ENCODE measurements around the gene WIPI1.

WIPI1 gene

GRCh38 chr17:68384471-68384870, 72.8 kb downstream of the WIPI1 start:
- no peak for DNase-seq (ENCODE audit: extremely low read depth, low read depth)
- no peak overlapping the region for H3K4me3 ChIP-seq (replicated peaks; ENCODE audit: low read depth, low read length)

GRCh38 chr17:68383443-68384321, 73.6 kb downstream of the WIPI1 start:
- peak; percentile 82 for DNase-seq (ENCODE audit: extremely low read depth, low read depth)
- no peak overlapping the region for H3K4me3 ChIP-seq (replicated peaks; ENCODE audit: low read depth, low read length)
- TF ChIP-seq CTCF (IDR thresholded peaks at IDR 0.05; ENCODE audit: low read depth, low read length, missing control alignments) = no peak

More at GRCh38 chr17:68384471-68384870, 72.8 kb downstream of the WIPI1 start:
- TF ChIP-seq CTCF (IDR thresholded peaks at IDR 0.05; ENCODE audit: low read depth, low read length, missing control alignments) = no peak

- no peak for DNase-seq (ENCODE audit: extremely low read depth, low read depth)
- no peak overlapping the region for H3K4me3 ChIP-seq (replicated peaks; ENCODE audit: low read depth, low read length)
- no peak for TF ChIP-seq CTCF (IDR thresholded peaks at IDR 0.05; ENCODE audit: low read depth, low read length, missing control alignments)
Measured at GRCh38 chr17:68383120-68383442, 74.2 kb downstream of the WIPI1 start.

- TF ChIP-seq CTCF (IDR thresholded peaks at IDR 0.05; ENCODE audit: low read depth, low read length, missing control alignments) = no peak
- no peak overlapping the region for H3K4me3 ChIP-seq (replicated peaks; ENCODE audit: low read depth, low read length)
- DNase-seq (ENCODE audit: extremely low read depth, low read depth) = no peak
Measured at GRCh38 chr17:68382582-68383085, 74.7 kb downstream of the WIPI1 start.

- TF ChIP-seq CTCF (IDR thresholded peaks at IDR 0.05; ENCODE audit: low read depth, low read length, missing control alignments) = no peak
- H3K4me3 ChIP-seq (replicated peaks; ENCODE audit: low read depth, low read length) = no peak overlapping the region
- DNase-seq (ENCODE audit: extremely low read depth, low read depth) = peak; percentile 93
Measured at GRCh38 chr17:68381076-68381900, 76.0 kb downstream of the WIPI1 start.

- no peak for DNase-seq (ENCODE audit: extremely low read depth, low read depth)
- TF ChIP-seq CTCF (IDR thresholded peaks at IDR 0.05; ENCODE audit: low read depth, low read length, missing control alignments) = no peak
- H3K4me3 ChIP-seq (replicated peaks; ENCODE audit: low read depth, low read length) = no peak overlapping the region
Measured at GRCh38 chr17:68379692-68380677, 77.3 kb downstream of the WIPI1 start.

Measured in HFF-Myc (cell line).